Measurements from ENCODE around the gene F2RL1.

Gene F2RL1

DNA sequence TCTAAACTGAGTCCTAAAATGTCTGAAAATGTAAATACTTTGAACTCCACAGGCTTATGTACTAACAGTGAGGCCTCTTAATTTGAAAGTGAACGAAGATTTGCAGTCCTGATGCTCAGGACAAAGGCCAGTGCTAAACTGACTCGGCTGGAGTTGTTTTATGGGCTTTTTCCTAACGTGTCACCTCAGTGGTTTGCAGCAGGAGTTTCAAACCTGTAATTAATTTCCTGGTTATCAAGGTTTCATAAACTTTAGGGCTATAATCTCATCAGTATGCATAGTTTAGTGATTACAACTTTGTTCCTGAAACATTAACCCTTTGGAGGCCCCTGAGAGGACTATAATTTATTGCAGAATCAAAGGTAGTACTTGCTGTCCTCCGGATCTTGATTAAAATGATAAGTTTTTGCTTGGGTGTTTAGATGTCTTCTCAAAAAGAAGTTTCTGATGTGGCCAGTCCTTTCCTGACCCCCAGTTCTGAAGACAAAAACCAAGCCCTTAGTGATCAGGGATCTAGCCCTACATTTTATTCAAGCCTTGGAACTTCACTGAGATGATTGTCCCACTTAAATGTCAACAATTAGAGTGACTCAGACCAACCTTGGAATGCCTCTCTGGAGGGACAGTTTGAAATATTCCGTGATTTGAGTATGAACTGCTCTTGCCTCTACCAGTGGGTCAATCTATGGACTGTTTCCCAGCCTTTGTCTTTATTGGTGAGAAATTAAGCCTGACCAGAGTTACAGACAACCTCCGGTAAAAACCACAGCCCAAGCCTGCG, 19.8 kb downstream of the F2RL1 start:
- Mint-ChIP-seq H3K27me3 (ENCODE audit: low read depth, poor library complexity) (no peaks in the 10 kb centered on the region), H3K27ac (peak overlapping the region; percentile 93)

GRCh38 chr5:76841361-76841760, 22.5 kb downstream of the F2RL1 start:
- H3K36me3 Mint-ChIP-seq (ENCODE audit: low read depth) = no peaks in the 10 kb centered on the region
- DNase-seq = no peak
- H3K27me3 Mint-ChIP-seq (ENCODE audit: low read depth, poor library complexity) = no peaks in the 10 kb centered on the region
- TF ChIP-seq CTCF (IDR thresholded peaks at IDR 0.05) = no peak
- peaks cover 18% of the 10 kb centered on the region for H3K4me1 Mint-ChIP-seq
- H3K27ac Mint-ChIP-seq = no peak overlapping the region
- peaks cover 4% of the 10 kb centered on the region for H3K9me3 Mint-ChIP-seq
- no peak overlapping the region for H3K4me3 Mint-ChIP-seq

More for the DNA sequence above, 19.8 kb downstream of the F2RL1 start:
- H3K9me3 Mint-ChIP-seq = peaks cover 4% of the 10 kb centered on the region
- DNase-seq = no peak
- no peaks in the 10 kb centered on the region for H3K36me3 Mint-ChIP-seq (ENCODE audit: low read depth)
- peaks cover 18% of the 10 kb centered on the region for H3K4me1 Mint-ChIP-seq
- no peak overlapping the region for H3K4me3 Mint-ChIP-seq
- TF ChIP-seq CTCF (IDR thresholded peaks at IDR 0.05) = no peak

- Mint-ChIP-seq H3K27me3 (ENCODE audit: low read depth, poor library complexity) (no peaks in the 10 kb centered on the region), H3K4me1 (peaks cover 10% of the 10 kb centered on the region), H3K27ac (no peak overlapping the region), H3K36me3 (ENCODE audit: low read depth) (no peaks in the 10 kb centered on the region), H3K9me3 (peaks cover 4% of the 10 kb centered on the region), H3K4me3 (no peak overlapping the region)
- no peak for TF ChIP-seq CTCF (IDR thresholded peaks at IDR 0.05)
- DNase-seq = no peak
Measured at GRCh38 chr5:76845890-76846289, 27.1 kb downstream of the F2RL1 start.

DNA sequence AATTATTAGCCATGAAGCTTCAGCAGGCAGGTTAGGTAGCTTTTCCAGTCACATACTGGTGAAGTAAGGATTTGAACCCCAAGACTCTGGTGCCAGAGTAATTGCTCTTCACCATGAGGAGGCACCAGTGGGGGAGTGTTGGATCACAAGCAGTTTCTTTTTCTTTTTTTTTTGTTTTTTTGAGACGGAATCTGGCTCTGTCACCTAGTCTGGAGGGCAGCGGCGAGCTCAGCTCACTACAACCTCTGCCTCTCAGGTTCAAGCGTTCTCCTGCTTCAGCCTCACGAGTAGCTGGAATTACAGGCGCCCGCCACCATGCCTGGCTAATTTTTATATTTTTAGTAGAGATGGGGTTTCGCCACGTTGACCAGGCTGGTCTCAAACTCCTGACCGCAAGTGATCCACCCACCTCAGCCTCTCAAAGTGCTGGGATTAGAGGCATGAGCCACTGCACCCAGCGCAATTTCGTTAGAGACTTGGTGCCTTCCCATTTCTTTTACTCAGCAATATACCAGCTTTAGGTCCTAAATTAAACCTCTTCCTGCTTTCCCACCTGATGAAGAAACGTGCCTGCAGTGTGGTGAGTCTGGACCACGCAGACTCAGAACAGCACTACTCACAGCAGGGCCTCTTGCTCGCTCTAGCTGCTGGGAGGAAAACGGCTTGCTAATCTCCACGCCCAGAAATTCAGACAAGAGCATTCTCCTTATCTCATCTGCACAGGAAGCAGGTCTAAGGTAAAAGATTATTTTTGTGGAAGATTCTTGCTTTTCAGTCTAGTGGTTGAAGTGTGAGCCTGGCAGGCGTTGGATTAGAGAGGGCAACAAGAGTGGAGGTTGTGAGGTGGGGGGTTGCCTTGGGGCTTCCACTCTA, 30.8 kb downstream of the F2RL1 start, which contains the start of gene S100Z:
Gene S100Z, plus strand, starts transcription at position 596 of the 873 bp plus-strand sequence. CDS start 25,346 bp downstream, outside the sequence.
- Mint-ChIP-seq H3K4me1 (peaks cover 17% of the 10 kb centered on the region), H3K27me3 (ENCODE audit: low read depth, poor library complexity) (peaks cover 4% of the 10 kb centered on the region), H3K36me3 (ENCODE audit: low read depth) (no peaks in the 10 kb centered on the region), H3K4me3 (no peak within 1 kb of the TSS), H3K27ac (peak within 1 kb of the TSS; percentile 53), H3K9me3 (peaks cover 7% of the 10 kb centered on the region)
- TF ChIP-seq CTCF (IDR thresholded peaks at IDR 0.05) = no peak
- DNase-seq = no peak

DNA sequence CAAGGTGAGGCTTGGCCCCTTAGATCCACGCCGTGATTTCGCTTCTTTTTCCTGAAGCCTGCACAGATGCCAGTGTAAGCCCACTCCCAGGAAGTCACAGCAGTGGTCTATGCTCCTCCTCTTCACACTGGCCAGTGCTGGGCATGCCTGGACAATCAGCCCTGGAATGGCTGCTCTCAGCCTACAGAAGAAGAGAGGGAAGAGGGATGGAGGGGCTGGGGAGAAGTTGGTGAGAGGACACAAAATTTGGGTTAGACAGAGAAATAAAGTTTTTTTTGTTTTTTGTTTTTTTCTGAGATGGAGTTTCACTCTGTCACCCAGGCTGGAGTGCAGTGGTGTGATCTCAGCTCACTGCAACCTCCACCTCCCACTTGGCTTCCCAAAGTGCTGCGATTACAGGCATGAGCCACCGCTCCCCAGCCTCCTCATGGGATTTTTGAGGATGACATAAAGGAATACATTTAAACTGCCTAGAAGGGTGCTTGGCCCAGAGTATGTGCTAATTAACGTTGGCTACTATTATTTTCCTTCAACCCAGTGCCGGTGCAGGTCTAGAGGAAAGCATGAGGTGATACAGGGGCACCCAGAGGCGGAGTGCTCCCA, 31.8 kb downstream of the F2RL1 start:
- H3K9me3 Mint-ChIP-seq = peaks cover 7% of the 10 kb centered on the region
- no peak for DNase-seq
- peaks cover 17% of the 10 kb centered on the region for H3K4me1 Mint-ChIP-seq
- H3K4me3 Mint-ChIP-seq = no peak overlapping the region
- H3K27me3 Mint-ChIP-seq (ENCODE audit: low read depth, poor library complexity) = peaks cover 4% of the 10 kb centered on the region
- H3K27ac Mint-ChIP-seq = no peak overlapping the region
- no peaks in the 10 kb centered on the region for H3K36me3 Mint-ChIP-seq (ENCODE audit: low read depth)
- TF ChIP-seq CTCF (IDR thresholded peaks at IDR 0.05) = no peak

All from nephron progenitor cell (in vitro differentiated cells).